ENCODE data around the gene CPVL.

CPVL gene

GRCh38 chr7:29146057-29146706, at the start of gene CPVL:
CPVL (minus strand) TSS chr7:29146537; CDS start chr7:29121061, 25,476 bp downstream.
- Mint-ChIP-seq H3K4me1 (peaks cover 35% of the 10 kb centered on the region), H3K9me3 (no peaks in the 10 kb centered on the region), H3K27me3 (ENCODE audit: low read depth) (peaks cover 44% of the 10 kb centered on the region), H3K4me3 (peak within 1 kb of the TSS; percentile 93 to 96 (median 93)), H3K27ac (peak within 1 kb of the TSS; percentile 48 to 61 (median 49)), H3K36me3 (ENCODE audit: low read depth) (no peaks in the 10 kb centered on the region)
- TF ChIP-seq CTCF (IDR thresholded peaks at IDR 0.05; ENCODE audit: unreplicated experiment in 3 of 3): no peak

GRCh38 chr7:29194594-29195427, 48.5 kb upstream of the CPVL start, which contains the start of gene CHN2:
CHN2 (plus strand) TSS chr7:29194775.
- peak within 1 kb of the TSS; percentile 77 to 88 (median 88) for H3K4me3 Mint-ChIP-seq
- H3K9me3 Mint-ChIP-seq: no peaks in the 10 kb centered on the region
- H3K27me3 Mint-ChIP-seq (ENCODE audit: low read depth): peaks cover 83% of the 10 kb centered on the region
- peak within 1 kb of the TSS in 1 of 3 experiments; percentile 58 for H3K27ac Mint-ChIP-seq
- H3K36me3 Mint-ChIP-seq (ENCODE audit: low read depth): no peaks in the 10 kb centered on the region
- peaks cover 5% of the 10 kb centered on the region for H3K4me1 Mint-ChIP-seq
- TF ChIP-seq CTCF (IDR thresholded peaks at IDR 0.05; ENCODE audit: unreplicated experiment in 3 of 3): no peak

GRCh38 chr7:29194206-29194593, 47.9 kb upstream of the CPVL start:
- H3K9me3 Mint-ChIP-seq: no peaks in the 10 kb centered on the region
- no peak overlapping the region for H3K27ac Mint-ChIP-seq
- H3K27me3 Mint-ChIP-seq (ENCODE audit: low read depth): peaks cover 89% of the 10 kb centered on the region
- H3K36me3 Mint-ChIP-seq (ENCODE audit: low read depth): no peaks in the 10 kb centered on the region
- no peak for TF ChIP-seq CTCF (IDR thresholded peaks at IDR 0.05; ENCODE audit: unreplicated experiment in 3 of 3)
- peak overlapping the region; percentile 77 to 88 (median 88) for H3K4me3 Mint-ChIP-seq
- H3K4me1 Mint-ChIP-seq: peaks cover 5% of the 10 kb centered on the region

GRCh38 chr7:29193316-29194205, 47.2 kb upstream of the CPVL start:
- H3K27me3 Mint-ChIP-seq (ENCODE audit: low read depth): peaks cover 88% of the 10 kb centered on the region
- H3K27ac Mint-ChIP-seq: peak overlapping the region in 1 of 3 experiments; percentile 58
- no peaks in the 10 kb centered on the region for H3K9me3 Mint-ChIP-seq
- H3K4me3 Mint-ChIP-seq: peak overlapping the region; percentile 77 to 88 (median 84)
- no peaks in the 10 kb centered on the region for H3K36me3 Mint-ChIP-seq (ENCODE audit: low read depth)
- TF ChIP-seq CTCF (IDR thresholded peaks at IDR 0.05; ENCODE audit: unreplicated experiment in 3 of 3): no peak
- peaks cover 5% of the 10 kb centered on the region for H3K4me1 Mint-ChIP-seq

GRCh38 chr7:29192811-29193210, 46.5 kb upstream of the CPVL start:
- H3K4me1 Mint-ChIP-seq: peaks cover 5% of the 10 kb centered on the region
- H3K9me3 Mint-ChIP-seq: no peaks in the 10 kb centered on the region
- H3K36me3 Mint-ChIP-seq (ENCODE audit: low read depth): no peaks in the 10 kb centered on the region
- H3K4me3 Mint-ChIP-seq: peak overlapping the region; percentile 71 to 88 (median 80)
- peaks cover 84% of the 10 kb centered on the region for H3K27me3 Mint-ChIP-seq (ENCODE audit: low read depth)
- no peak overlapping the region for H3K27ac Mint-ChIP-seq
- no peak for TF ChIP-seq CTCF (IDR thresholded peaks at IDR 0.05; ENCODE audit: unreplicated experiment in 3 of 3)

All from nephron (organoid).